Muscle of back (tissue), 13 donors: Measurements from ENCODE around the gene HSD11B2. TPM values are rescaled to one million over a fixed set of nuclear protein-coding genes. Genes with fewer than 3 reads are reported as not detected.
A peak's percentile ranks its signal among the peaks of the same experiment; 100 is the strongest.

Experiments
- DNase-seq, 3 donors: peaks; one replicate each; pipeline versions ENCODE4 v3.0.0 to v3.0.0-alpha.2; 2013
- long read RNA-seq, 9 donors: transcript quantifications; one replicate each; lab custom pipeline, GENCODE V29; 2026
- polyA plus RNA-seq, 10 donors: library from polyadenylated mRNA; unstranded; fragments of 120-200 nt; gene quantifications; one replicate each; pipeline ENCODE4 v1.2.1, GENCODE V29; 2013; ENCODE audit not compliant: insufficient read length in 10 of 10

Gene HSD11B2
- 10 to 100 TPM in 4 of 10 donors, 1 to 10 TPM in 6; 3.8 to 13.3 (median 8.1) TPM for polyA plus RNA-seq
- long read RNA-seq, donor 1: 0 reads
- long read RNA-seq, donor 2: 0 reads
- long read RNA-seq, donor 3: 0 reads
- long read RNA-seq, donor 4, partial matches to known transcripts: 0 of 1 reads
- long read RNA-seq, donor 4, other reads (novel, unspliced or antisense): 0 of 1 reads
- long read RNA-seq, donor 5, partial matches to known transcripts: 0 of 4 reads
- long read RNA-seq, donor 5, other reads (novel, unspliced or antisense): 0 of 4 reads
- long read RNA-seq, donor 6, partial matches to known transcripts: 0 of 3 reads
- long read RNA-seq, donor 6, other reads (novel, unspliced or antisense): 0 of 3 reads
- long read RNA-seq, donor 7, partial matches to known transcripts: 0 of 3 reads
- long read RNA-seq, donor 7, other reads (novel, unspliced or antisense): 0 of 3 reads
- long read RNA-seq, donor 8, partial matches to known transcripts: 5 of 5 reads
- long read RNA-seq, donor 8, other reads (novel, unspliced or antisense): 0 of 5 reads
- long read RNA-seq, donor 9: 0 reads

DNA sequence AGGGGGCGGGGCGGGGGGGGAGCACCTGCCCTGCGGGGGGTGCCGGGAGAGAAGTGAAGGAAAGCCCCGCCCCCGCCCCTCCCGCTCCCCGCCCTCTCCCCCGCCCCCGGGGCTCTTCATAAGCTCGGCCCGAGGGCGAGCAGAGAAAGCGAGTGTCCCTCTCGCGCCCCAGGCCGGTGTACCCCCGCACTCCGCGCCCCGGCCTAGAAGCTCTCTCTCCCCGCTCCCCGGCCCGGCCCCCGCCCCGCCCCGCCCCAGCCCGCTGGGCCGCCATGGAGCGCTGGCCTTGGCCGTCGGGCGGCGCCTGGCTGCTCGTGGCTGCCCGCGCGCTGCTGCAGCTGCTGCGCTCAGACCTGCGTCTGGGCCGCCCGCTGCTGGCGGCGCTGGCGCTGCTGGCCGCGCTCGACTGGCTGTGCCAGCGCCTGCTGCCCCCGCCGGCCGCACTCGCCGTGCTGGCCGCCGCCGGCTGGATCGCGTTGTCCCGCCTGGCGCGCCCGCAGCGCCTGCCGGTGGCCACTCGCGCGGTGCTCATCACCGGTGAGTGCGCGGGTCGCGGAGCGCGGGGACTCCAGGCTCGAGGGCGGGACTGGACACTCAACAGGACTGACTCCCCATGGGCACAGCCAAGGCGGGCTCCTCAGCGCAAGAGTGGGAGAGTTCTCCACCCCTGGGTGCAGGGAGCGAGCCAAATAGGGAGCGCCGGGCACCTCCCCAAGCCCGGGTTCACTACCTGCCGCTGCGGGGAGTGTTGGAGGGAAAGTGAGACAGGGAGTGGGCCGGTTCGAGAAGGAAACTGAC is at the start of gene HSD11B2:
Gene HSD11B2 (plus strand): TSS at position 145 of the 798 bp plus-strand sequence. CDS start 128 bp downstream, at position 273.
- peak; percentile 42 to 69 (median 47) for DNase-seq

DNA sequence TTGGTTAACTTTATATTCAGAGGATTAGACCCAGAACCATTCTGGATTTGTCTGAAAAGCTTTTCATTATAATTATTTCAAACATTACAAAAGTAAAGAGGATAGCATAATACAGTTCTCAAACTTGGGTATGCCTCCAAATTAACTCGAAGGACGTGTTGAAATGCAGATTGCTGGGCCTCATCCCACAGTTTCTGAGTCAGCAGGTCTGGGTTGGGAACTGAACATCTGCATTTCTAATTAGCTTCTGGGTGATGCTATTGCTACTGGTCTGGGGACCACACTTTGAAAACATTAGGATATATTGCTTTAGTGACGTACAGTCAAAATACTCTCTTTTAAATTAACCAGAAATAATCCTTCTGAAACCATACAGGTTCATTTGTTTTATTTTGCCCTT is 47.6 kb upstream of the HSD11B2 start:
- no peak for DNase-seq

DNA sequence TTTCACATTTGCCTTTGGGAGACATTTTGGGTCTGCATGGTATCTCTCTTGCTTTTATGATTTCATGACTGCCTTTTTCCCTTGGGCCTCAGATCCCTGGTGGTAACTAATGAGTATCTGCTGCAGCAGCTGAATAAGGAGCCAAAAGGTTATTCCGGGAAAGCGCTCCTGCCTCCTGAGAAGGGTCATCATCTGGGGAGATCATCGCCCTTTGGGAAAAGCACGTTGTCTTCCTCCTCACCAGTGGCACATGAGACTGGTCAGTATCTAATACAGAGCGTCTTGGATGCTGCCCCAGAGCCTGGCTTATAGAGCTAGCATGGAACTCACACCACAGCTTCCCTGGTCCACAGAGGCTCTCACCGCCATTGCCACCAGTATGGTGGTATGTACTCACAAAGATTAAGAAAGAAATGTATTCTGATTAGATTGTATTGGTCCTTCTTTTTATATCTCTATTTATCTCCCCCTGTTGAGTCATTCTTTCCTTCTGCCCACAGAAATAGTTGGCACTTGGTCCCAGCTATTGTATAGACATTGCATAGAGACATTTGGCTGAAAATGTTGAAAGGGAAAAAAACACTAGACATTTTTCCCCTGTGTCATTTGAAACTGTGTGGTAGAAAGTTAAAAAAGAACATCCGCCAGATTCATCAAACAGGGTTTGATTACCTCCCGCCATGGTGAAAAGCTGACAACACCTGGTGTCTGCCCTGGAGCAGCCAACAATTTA is 46.0 kb upstream of the HSD11B2 start:
- no peak for DNase-seq

GRCh38 chr16:67386861-67387455 is 44.0 kb upstream of the HSD11B2 start:
- no peak for DNase-seq

- DNase-seq: no peak
These were observed 43.3 kb upstream of the HSD11B2 start for GRCh38 chr16:67387479-67388079.

- no peak for DNase-seq
These were observed 42.7 kb upstream of the HSD11B2 start for GRCh38 chr16:67388191-67388590.

DNA sequence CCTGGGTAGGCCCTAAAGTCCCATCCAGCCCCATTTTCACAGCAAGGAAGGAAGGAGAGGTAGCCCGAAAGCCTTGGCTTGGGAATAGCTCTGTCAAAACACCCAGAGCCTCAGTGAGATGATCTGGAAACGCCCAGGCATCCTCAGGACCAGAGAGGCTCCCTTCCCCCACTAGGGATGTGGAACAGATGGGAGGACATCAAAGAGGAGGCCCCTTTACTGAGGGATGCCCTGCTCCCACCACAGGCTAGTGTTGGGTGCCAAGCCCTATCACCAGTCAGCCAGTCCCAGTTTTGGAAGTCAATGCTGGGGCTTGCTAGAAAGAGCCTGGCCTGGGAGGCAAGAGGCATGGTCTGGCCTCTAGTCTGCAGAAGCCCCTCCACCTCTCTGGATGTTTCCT is 42.3 kb upstream of the HSD11B2 start:
- peak in 1 of 3 donors; percentile 19 for DNase-seq

DNA sequence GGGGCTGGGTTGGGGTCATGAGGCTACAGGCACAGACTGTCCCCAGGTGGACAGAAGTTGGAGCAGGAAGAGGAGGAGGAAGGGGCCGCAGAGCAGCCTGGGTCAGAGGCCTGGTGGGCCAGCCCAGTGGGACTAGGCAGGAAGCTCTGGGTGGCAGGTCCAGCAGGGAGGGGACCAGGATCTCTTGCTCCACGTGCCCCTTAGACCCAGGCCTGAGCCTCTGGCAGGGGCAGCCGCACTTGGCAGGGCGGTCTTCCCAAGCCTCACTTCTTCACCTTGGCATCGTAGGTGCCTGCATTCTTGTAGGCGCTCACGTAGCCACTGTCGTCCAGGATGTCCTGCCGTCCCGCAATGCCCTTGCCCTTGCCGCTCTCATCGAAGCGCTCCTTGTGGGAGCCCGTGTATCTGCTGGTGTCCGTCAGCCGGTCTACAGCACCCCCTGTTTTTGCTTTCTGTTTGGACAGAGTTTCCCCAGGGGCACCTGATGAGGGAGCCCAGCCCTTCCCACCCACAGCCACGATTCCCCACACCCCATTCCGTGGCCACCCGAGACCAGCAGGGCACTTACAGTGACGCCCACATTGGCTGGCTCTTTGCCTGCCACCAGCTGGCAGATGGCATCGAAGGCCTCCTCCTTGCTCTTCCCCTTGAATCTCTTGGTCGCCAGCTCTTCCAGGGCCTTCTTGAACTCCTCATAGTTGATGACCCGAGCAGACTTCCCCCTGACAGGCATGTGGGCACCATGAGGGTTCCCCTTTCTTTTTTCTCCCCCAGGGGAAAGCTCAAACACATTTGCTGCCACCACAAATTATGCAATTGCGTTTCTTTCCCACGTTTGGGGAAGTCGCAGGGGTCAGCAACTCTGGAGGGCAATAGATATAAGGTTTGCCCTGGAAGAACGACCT is 40.8 kb upstream of the HSD11B2 start:
- peak in 1 of 3 donors; percentile 58 for DNase-seq

DNA sequence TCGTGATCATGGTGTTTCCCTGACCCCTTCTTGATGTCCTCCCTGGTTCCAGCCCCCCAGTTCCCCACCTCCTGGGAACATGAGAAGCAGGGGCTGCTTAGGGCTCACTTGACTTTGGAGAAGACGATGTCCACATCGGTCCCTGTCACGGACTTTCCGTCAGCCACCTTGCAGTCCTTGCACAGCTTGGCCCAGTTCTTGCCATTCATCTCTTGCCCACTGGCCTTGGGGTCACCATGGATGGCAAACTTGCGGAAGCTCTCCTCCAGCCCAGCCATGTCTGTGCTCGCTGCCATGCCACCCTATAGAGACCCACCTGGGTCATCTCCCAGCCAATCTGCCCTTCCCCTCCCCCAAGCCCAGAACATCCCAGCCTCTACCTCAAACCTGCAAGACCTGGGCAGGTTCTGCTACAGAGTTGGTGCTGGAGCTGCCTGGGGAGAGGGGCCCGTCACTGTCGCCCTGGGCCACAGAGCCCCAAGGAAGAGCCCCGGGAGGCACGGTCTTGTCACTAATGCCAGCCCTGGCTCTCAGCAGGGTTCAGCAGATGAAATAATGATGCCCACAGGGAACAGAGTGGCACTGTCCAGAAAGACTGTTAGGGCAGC is 40.0 kb upstream of the HSD11B2 start:
- peak in 1 of 3 donors; percentile 21 for DNase-seq

DNA sequence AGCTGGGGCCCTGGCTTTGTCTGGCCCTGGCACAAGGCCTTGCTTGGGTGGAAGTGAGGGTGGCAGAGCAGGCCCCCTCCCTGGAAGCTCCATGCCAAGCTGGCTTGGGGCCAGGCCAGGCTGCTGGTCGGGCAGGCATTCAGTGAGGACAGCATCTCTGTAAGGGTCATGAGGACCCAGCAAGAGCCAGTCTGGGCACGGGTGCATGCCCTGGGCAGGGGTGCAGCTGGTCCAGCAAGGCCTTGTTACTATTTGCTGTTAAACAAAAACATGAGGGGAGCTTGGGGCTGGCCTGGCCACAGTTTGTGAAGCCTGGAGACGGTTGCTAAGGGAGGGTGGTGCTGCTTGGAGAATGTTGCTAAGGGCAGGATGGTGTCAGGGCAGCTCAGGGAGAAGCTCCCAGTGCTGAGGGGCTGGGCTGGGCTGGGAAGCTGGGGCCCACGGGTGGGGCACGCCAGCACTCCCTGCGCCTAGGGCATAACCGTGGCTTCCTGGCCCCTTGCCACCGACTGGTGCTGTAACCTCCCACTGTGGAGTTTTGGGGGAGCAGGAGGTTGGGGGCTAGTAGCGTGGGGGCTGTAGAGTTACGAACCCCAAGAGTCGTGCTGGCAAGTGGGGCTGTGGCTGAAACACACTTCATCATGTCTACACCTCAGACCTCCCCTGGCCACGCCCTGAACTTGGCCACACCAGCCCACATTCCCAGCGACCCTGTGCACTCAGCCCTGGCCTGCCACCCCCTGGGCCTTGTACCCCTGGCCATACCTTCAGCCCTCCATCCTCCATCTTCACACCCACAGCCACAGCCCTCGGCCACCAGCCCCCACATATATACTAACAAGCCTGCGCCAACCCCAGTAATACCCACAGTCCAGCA is 39.3 kb upstream of the HSD11B2 start:
- peak in 2 of 3 donors; percentile 63 to 74 for DNase-seq

DNA sequence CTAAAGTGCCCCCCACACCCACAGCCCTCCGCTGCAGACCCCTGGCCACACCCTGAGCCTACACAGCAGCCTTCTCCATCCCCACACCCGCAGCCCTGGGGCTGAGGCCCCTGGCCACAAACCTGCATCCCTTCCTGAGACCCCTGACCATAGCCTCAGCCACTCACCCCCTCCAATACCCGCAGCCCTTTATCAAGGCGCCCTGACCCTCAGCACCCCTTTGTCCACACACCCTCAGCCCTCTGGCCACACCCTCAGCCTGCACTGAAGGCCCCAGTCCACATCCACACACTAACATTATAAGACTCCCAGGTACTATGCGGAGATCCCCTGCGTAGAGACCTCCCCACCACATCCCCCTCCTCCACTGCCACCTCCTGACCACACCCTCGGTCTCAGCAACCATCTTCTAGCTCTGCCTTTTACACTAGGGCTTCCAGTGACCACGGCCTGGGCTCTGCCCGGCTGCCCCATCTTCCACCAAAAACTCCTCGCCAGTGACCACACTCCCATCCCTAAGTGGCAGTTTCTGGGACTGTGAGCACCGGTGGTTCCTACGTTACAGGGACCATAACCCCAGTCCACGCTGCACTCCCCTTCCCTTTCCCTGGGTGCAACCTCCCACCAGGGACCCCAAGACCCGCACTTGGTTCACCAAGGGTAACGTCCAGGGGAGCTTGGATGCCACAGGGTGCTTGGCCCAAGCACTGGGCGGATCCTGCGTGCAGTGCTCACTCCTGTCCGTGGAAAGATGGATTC is 38.4 kb upstream of the HSD11B2 start:
- DNase-seq: peak in 1 of 3 donors; percentile 40

GRCh38 chr16:67393111-67393787 is 37.7 kb upstream of the HSD11B2 start, which contains the start of gene TPPP3:
TPPP3 (minus strand) TSS chr16:67393498; CDS start chr16:67391111, 2,387 bp downstream.
- DNase-seq: peak; percentile 84 to 95 (median 91)

DNA sequence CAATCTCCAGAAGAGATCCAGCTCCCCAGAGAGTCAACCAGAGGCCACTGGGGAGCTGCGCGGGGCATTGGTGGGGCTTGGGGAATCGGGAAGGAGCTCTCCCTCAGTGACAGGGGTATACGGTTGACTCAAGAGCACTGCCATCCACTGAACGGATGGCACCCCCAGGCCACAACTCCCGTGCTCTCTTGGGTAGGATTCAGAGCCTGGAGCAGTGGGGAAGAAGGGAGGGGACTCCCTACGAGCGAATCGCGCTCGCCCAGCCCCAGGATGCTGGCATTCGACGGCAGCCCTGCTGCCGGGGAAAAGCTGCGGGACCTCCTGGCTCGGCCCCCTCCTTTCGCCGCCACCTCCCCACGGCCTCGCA is 37.1 kb upstream of the HSD11B2 start:
- no peak for DNase-seq

GRCh38 chr16:67394155-67395104 is 36.5 kb upstream of the HSD11B2 start:
- peak in 1 of 3 donors; percentile 81 for DNase-seq

DNA sequence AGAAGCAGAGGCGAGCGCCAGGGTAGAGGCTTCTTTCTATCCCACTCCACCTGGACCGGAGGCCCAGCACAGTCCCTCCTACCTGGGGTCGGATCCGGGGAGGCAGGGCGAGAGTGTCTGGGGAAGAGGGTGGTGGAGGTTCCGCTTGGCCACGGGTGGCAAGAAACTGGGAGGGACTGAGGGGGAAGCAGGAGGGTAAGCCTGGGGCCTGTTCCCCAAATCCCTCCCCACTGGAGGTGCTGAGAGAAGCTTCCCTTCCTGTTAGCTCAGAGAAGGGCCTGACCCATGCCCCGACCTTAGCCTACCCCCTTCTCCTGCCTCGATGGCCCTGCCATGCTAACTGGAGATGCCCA is 35.8 kb upstream of the HSD11B2 start:
- no peak for DNase-seq
